Measurements from ENCODE around the gene HMGXB4. TPM values are rescaled to one million over a fixed set of nuclear protein-coding genes. Genes with fewer than 3 reads are reported as not detected.

The HMGXB4 gene
- total and polyA plus RNA-seq, 2 of the 13 experiments (the other 11 are each of a cell fraction or from before 2014, with no cell fraction given) = 13.9 to 16.3 TPM

GRCh38 chr22:35299673-35300499 lies 42.6 kb downstream of the HMGXB4 start, which contains the start of gene TOM1 (continued):
- TF ChIP-seq ZBTB49 (CRISPR knock-in tag; IDR thresholded peaks at IDR 0.05; ENCODE audit: borderline replicate concordance) (no peak), IKZF1 (IDR thresholded peaks at IDR 0.05) (no peak), ZKSCAN8 (CRISPR knock-in tag; IDR thresholded peaks at IDR 0.05; ENCODE audit: borderline replicate concordance) (no peak; the same call in 1 of the 2 replicates), KDM4B (CRISPR knock-in tag; IDR thresholded peaks at IDR 0.05) (0 out of 2 replicates have a peak, but pooled peaks have one; percentile 19), SUZ12 (IDR thresholded peaks at IDR 0.05; ENCODE audit: low read depth, low read length) (no peak), GZF1 (CRISPR knock-in tag; IDR thresholded peaks at IDR 0.05) (no peak), IRF9 (CRISPR knock-in tag; IDR thresholded peaks at IDR 0.05; ENCODE audit: borderline replicate concordance) (peak; percentile 87; the same call in 1 of the 2 replicates), ZNF605 (CRISPR knock-in tag; IDR thresholded peaks at IDR 0.05) (peak; percentile 52), ZNF503 (CRISPR knock-in tag; IDR thresholded peaks at IDR 0.05) (peak; percentile 39; the same call in 1 of the 2 replicates), SIX4 (CRISPR knock-in tag; IDR thresholded peaks at IDR 0.05) (no peak), TBL1XR1 (IDR thresholded peaks at IDR 0.05; ENCODE audit: borderline replicate concordance, low read length, partially characterized antibody) (peak; percentile 59), ATF2 (CRISPR knock-in tag; IDR thresholded peaks at IDR 0.05) (peak; percentile 36; the same call in 1 of the 2 replicates), ZNF382 (CRISPR knock-in tag; IDR thresholded peaks at IDR 0.05; ENCODE audit: borderline replicate concordance) (no peak), KLF6 (CRISPR knock-in tag; IDR thresholded peaks at IDR 0.05) (peak; percentile 66; the same call in 1 of the 2 replicates), ZNF264 (CRISPR knock-in tag; IDR thresholded peaks at IDR 0.05) (peak; percentile 11; the same call in 1 of the 2 replicates), ZNF18 (CRISPR knock-in tag; IDR thresholded peaks at IDR 0.05; ENCODE audit: insufficient replicate concordance) (no peak), JUND (CRISPR knock-in tag; IDR thresholded peaks at IDR 0.05) (no peak), THAP11 (CRISPR knock-in tag; IDR thresholded peaks at IDR 0.05) (no peak; the same call in 1 of the 2 replicates), ZNF362 (CRISPR knock-in tag; IDR thresholded peaks at IDR 0.05; ENCODE audit: borderline replicate concordance) (0 out of 2 replicates have a peak, but pooled peaks have one; percentile 15)

All from HepG2 (cell line).